ENCODE results near the gene ZNF280C. TPM values are rescaled to one million over a fixed set of nuclear protein-coding genes. Genes with fewer than 3 reads are reported as not detected.

The ZNF280C gene
- total and polyA plus RNA-seq, 12 donors, result 0.39 to 2.4 (median 1.6) TPM

- Histone ChIP-seq H3K9me3 (no peaks in the 10 kb centered on the region), H3K4me1 (no peaks in the 10 kb centered on the region), H3K36me3 (no peaks in the 10 kb centered on the region), H3K27ac (no peak overlapping the region), H3K4me3 (no peak overlapping the region), H3K27me3 (no peaks in the 10 kb centered on the region)
- WGBS, 2 donors, result 61 to 70% methylated on average over 4 of the region's 4 CpGs
- intact Hi-C loops (cut with DNase I), result no loop called here
- no peak for DNase-seq
- no peak for ATAC-seq
- TF ChIP-seq, protein P1, sequence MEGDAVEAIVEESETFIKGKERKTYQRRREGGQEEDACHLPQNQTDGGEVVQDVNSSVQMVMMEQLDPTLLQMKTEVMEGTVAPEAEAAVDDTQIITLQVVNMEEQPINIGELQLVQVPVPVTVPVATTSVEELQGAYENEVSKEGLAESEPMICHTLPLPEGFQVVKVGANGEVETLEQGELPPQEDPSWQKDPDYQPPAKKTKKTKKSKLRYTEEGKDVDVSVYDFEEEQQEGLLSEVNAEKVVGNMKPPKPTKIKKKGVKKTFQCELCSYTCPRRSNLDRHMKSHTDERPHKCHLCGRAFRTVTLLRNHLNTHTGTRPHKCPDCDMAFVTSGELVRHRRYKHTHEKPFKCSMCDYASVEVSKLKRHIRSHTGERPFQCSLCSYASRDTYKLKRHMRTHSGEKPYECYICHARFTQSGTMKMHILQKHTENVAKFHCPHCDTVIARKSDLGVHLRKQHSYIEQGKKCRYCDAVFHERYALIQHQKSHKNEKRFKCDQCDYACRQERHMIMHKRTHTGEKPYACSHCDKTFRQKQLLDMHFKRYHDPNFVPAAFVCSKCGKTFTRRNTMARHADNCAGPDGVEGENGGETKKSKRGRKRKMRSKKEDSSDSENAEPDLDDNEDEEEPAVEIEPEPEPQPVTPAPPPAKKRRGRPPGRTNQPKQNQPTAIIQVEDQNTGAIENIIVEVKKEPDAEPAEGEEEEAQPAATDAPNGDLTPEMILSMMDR (IDR thresholded peaks at IDR 0.05), result no peak
These were observed 82.0 kb downstream of the ZNF280C start for GRCh38 chrX:130186651-130187050.

DNA sequence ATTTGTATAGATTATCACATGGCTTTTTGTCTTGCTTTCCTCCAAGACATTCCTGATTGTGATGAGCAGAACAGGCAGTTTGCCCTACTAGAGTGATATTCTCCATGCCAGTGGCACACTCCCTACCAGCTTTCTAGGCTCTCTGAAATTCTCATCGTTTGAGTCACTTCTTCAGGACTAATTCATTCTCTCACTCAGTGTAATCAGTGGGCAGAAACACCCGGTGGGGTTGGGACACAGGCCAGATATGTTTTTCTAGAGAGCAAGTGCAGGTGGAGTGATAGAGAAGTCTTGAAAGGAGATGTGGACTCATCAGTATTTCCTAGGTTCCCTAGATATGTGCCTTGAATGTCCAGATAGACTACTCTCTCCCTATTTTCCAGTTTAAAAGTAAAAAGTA lies 83.8 kb downstream of the ZNF280C start:
- Histone ChIP-seq H3K36me3 (no peaks in the 10 kb centered on the region), H3K9me3 (no peaks in the 10 kb centered on the region), H3K4me3 (no peak overlapping the region), H3K27ac (no peak overlapping the region), H3K4me1 (no peaks in the 10 kb centered on the region), H3K27me3 (no peaks in the 10 kb centered on the region)
- TF ChIP-seq, protein P1 (IDR thresholded peaks at IDR 0.05), result no peak
- DNase-seq (no peak), ATAC-seq (no peak)
- intact Hi-C loops (cut with DNase I), result no loop called here
- WGBS, 2 donors, result 44 to 47% methylated on average over 2 of the region's 2 CpGs

DNA sequence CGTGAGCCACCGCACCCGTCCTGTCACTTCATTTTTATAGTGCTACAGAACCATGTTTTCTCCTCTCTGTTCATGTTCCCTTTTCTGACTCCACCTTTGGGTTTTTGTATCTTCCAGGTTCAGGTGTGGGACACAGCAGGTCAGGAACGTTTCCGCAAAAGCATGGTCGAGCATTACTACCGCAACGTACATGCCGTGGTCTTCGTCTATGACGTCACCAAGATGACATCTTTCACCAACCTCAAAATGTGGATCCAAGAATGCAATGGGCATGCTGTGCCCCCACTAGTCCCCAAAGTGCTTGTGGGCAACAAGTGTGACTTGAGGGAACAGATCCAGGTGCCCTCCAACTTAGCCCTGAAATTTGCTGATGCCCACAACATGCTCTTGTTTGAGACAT lies 84.5 kb downstream of the ZNF280C start:
- ATAC-seq, result no peak
- Histone ChIP-seq H3K27ac (no peak overlapping the region), H3K4me1 (peaks cover 0 to 5% (median 0%) of the 10 kb centered on the region in 9 donors), H3K36me3 (no peaks in the 10 kb centered on the region), H3K27me3 (no peaks in the 10 kb centered on the region), H3K9me3 (no peaks in the 10 kb centered on the region), H3K4me3 (no peak overlapping the region)
- WGBS, 2 donors, result 95 to 96% methylated on average over 11 of the region's 11 CpGs
- TF ChIP-seq, protein P1 (IDR thresholded peaks at IDR 0.05), result no peak
- no peak for DNase-seq
- intact Hi-C loops (cut with DNase I), result no loop called here

DNA sequence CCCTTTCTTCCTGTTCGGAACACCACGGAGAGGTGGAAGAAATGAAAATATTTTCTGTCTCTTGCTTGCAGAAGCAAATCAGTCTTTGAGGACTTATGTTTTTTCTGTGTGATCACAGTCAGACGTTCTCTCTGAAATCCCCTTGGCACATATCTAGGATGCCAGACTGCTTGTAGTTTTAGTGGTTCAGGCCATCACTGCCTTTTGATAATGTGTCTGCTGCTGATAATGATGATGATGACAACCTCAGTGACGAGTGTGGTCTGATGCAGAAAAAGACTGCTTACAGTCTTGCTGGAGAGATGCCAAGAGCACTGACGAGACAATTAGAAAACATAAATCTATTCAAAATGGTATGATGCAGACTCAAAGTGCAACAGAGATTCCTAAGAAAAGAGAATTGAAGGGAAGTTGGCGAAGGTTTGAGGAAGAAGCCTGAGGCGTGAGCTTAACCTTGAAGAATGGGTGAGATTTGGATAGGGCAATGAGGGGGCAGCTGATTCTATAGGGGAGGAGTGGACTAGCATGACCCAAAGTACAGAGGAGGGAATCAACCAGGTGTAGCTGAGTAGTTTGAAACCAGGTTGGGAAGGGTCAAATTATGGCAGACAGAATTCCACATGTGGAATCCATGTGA lies 89.0 kb downstream of the ZNF280C start:
- H3K36me3 ChIP-seq, result no peaks in the 10 kb centered on the region
- TF ChIP-seq, protein P1 (IDR thresholded peaks at IDR 0.05), result no peak
- no peak overlapping the region for H3K4me3 ChIP-seq
- 48 to 52% methylated on average over 7 of the region's 7 CpGs for WGBS, 2 donors
- H3K27me3 ChIP-seq, result peaks cover 0 to 5% (median 0%) of the 10 kb centered on the region in 7 donors
- ATAC-seq, result no peak
- no peaks in the 10 kb centered on the region for H3K9me3 ChIP-seq
- H3K27ac ChIP-seq, result no peak overlapping the region
- intact Hi-C loops (cut with DNase I), result loop anchor here in 1 of 10 donors (10.0 kb wide), 1 partner anchor 55 kb away; no protein-coding TSS in a partner anchor
- DNase-seq, result no peak
- H3K4me1 ChIP-seq, result peaks cover 0 to 11% (median 2%) of the 10 kb centered on the region in 9 donors
